Endothelial cell of umbilical vein (primary cell): Measurements from ENCODE around the gene CDH11.

Source experiments
- CTCF ChIP-seq, 2 donors: IDR thresholded peaks; 1 replicate in 1 of 2; 2 replicates in 1 of 2; pipeline ENCODE4 v1.5.1; 2011; ENCODE audit warnings: low read length in 2 of 2, mild to moderate bottlenecking in 2 of 2, moderate library complexity in 2 of 2, control low read depth in 1 of 2, inconsistent platforms in 1 of 2, low read depth in 1 of 2; ENCODE audit not compliant: insufficient read depth in 1 of 2; ENCODE audit errors: extremely low read depth in 1 of 2
- EZH2 ChIP-seq: IDR thresholded peaks from 2 replicates; pipeline ENCODE4 v1.6.1; 2012; ENCODE audit warnings: borderline replicate concordance, low read depth, mild to moderate bottlenecking, moderate library complexity, low read length, inconsistent platforms; ENCODE audit not compliant: severe bottlenecking
- FOS ChIP-seq: IDR thresholded peaks from 2 replicates; pipeline ENCODE4 v1.6.1; 2011; ENCODE audit warnings: mild to moderate bottlenecking, low read length, moderate library complexity, borderline replicate concordance; ENCODE audit not compliant: insufficient read depth
- GATA2 ChIP-seq: IDR thresholded peaks from 2 replicates; pipeline ENCODE4 v1.7.0; 2011; ENCODE audit warnings: low read depth, mild to moderate bottlenecking, moderate library complexity, mixed read lengths, low read length; ENCODE audit not compliant: insufficient read length, insufficient read depth
- MAX ChIP-seq: IDR thresholded peaks from 2 replicates; pipeline ENCODE4 v1.6.1; 2011; ENCODE audit not compliant: insufficient read depth, insufficient read length
- MYC ChIP-seq: IDR thresholded peaks from one replicate; pipeline ENCODE4 v1.6.1; 2011; ENCODE audit warnings: mild to moderate bottlenecking, low read depth, low read length
- POLR2A ChIP-seq: IDR thresholded peaks from 2 replicates; pipeline ENCODE4 v1.6.1; 2012; ENCODE audit warnings: low read depth, mild to moderate bottlenecking, control low read depth, low read length
- POLR2AphosphoS5 ChIP-seq: IDR thresholded peaks from 2 replicates; pipeline ENCODE4 v1.6.1; 2012; ENCODE audit warnings: low read depth, mild to moderate bottlenecking, control low read depth, low read length, moderate library complexity; ENCODE audit not compliant: insufficient read depth

- TF ChIP-seq CTCF (IDR thresholded peaks at IDR 0.05; ENCODE audit: extremely low read depth in 1 of 2, insufficient read depth in 1 of 2, low read depth in 1 of 2, low read length in 2 of 2) (no peak), POLR2AphosphoS5 (no peak), POLR2A (no peak), EZH2 (no peak), FOS (no peak), MAX (no peak), MYC (no peak), GATA2 (no peak)
These were observed 17.4 kb downstream of the CDH11 start for GRCh38 chr16:65104471-65104870.
